ENCODE data around the gene RAB3D.
"Not testable (repeated sequence)": the region's sequence is repeated elsewhere in the genome, so short reads cannot be mapped to it uniquely, and the experiment has no call there.

The RAB3D gene

DNA sequence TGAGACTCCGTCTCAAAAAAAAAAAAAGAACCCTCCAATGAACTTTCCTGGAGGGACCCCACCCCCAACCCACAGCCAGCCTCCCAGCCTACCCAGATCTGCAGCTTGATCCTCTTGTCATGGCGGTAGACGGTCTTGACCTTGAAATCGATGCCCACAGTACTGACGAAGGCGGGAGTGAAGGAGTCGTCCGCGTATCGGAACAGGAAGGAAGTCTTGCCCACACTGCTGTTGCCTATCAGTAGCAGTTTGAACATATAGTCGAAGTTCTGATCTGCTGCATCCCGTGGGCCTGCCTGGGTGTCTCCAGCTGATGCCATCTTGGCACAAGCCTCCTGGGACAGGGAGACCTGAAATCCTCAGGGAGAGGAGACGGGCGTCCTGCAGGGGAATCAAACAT lies 2.4 kb downstream of the RAB3D start:
- peak in 1 of 2 experiments; percentile 18 for DNase-seq

GRCh38 chr19:11335449-11336146 lies 3.9 kb downstream of the RAB3D start:
- no peak for DNase-seq

GRCh38 chr19:11333838-11334237 lies 5.6 kb downstream of the RAB3D start:
- DNase-seq: not testable (repeated sequence)

- DNase-seq: no peak
Observed at GRCh38 chr19:11332822-11333221, 6.6 kb downstream of the RAB3D start.

- DNase-seq: no peak
Observed at GRCh38 chr19:11331502-11331901, 8.0 kb downstream of the RAB3D start.

- no peak for DNase-seq
Observed at GRCh38 chr19:11330127-11330526, 9.3 kb downstream of the RAB3D start.

GRCh38 chr19:11325544-11325943 lies 13.9 kb downstream of the RAB3D start:
- no peak for DNase-seq

DNA sequence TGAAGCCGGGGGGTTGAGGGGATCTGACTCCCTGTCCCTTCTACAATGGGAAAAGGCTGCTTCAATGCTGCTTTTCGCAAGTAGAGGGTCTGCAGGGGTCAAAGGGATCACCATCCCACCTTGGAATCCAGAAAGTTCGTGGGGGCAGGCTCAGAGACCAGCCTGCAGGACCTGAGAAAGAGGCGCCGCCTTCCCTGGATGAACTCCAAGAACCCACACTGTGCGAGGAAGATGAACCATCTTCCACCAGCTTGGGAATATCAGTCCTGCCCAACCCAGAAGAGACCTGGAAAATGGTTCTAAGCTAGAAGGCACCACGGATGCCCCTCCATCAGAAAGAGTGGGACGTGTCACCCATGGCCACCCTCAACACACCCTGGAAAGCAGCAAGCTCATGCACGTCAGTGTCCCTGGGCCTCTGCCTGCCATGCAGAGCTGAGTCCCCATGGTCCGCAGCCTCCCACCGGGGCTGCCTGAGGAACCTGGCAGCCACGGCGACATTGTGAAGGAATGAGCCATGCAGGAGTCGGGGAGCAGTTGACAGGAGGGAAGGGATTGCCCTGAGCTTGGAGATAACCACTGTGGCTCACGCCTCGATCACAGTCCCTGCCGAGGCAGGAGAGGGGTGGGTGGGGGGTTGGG lies 14.6 kb downstream of the RAB3D start:
- DNase-seq: no peak

DNA sequence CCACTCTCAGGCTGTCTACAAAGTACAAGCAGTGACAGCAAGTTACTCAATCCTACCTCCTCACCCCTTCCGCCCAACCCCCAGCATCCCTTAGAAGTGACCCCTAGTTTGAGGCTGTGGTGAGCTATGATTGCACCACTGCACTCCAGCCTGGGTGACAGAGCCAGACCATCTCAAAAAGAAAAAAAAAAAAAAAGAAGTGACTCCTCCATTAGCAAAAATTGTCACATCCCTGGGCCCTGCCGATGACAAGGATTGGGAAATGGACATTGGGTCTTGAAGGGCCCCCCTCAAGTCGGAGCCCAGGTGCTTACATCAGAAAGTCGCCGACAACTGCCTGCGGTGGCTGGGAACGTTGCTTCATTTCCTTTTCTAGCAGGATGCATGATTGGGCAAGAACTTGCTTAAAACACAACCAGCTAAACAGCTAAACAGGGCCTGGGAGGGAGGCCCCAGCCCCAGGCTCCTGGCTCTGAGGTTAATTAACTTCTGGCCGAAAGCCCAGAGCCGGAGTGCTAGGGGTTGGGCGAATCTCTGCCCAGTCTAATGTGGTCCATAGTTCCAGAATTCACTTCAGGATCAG lies 15.3 kb downstream of the RAB3D start:
- peak; percentile 99 to 100 for DNase-seq

GRCh38 chr19:11323601-11324078 lies 15.8 kb downstream of the RAB3D start:
- peak in 1 of 2 experiments; percentile 43 for DNase-seq

GRCh38 chr19:11322269-11323024 lies 17.0 kb downstream of the RAB3D start:
- peak; percentile 58 to 62 for DNase-seq

DNA sequence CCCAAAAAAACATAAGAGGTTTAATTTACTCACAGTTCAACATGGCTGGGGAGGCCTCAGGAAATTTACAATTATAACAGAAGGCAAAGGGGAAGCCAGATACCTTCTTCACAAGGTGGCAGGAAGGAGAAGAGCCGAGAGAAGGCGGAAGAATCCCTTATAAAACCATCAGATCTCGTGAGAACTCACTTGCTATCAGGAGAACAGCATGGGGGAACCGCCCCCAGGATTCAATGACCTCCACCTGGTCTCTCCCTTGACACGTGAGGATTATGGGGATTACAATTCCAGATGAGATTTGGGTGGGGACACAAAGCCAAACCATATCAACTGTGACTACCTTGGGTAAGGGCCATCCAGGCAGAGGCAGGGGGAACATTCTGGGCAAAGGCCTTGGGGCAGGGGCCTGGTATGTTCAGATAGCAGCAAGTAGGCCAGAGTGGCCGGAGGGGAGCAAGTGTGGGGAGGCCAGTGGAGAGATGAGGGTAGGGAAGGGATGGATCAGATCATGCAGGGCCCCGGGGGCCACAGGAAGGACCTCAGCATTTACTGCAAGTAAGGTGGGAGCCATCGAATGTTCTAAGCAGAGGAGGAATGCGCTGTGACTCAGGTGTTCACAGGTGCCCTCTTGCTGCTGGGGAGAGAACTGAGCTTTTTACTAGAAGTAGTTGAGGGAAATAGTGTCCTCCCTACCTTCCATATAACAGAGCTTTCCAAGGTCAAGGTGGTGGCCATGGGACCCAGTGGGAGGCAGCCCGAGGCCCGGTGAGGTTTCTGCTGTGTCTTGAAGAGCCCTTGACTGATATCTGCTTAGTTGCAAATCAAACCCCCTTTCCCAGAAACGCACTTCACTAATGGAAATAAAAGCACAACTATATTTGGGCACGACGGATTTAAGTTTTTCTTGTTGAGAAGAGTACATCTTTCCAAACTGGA lies 18.0 kb downstream of the RAB3D start:
- DNase-seq: no peak

DNA sequence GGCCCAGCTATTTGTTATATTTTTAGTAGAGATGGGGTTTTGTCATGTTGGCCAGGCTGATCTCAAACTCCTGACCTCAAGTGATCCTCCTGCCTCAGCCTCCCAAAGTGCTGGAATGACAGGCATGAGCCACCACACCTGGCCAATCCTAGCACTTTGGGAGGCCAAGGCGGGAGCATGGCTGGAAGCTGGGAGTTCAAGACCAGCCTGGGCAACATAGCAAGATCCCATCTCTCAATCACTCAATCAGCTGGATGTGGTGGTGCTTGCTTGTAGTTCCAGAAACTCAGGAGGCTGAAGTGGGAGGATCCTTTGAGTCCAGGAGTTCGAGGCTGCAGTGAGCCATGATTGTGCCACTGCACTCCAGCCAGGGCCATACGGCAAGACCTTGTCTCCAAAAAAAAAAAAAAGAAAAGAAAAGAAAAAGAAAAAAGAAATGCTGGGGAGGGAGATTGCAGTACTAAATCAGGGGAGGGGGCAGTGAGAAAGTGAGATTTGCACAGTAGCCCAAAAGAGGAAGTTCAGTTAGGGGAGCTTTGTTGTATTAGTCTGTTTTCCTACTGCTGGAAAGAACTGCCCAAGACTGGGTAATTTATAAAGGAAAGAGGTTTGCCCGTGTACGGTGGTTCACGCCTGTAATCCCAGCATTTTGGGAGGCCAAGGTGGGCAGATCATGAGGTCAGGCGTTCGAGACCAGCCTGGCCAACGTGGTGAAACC lies 19.0 kb downstream of the RAB3D start:
- DNase-seq: peak; percentile 38

- no peak for DNase-seq
Observed at GRCh38 chr19:11306337-11306736, 33.1 kb downstream of the RAB3D start.

DNA sequence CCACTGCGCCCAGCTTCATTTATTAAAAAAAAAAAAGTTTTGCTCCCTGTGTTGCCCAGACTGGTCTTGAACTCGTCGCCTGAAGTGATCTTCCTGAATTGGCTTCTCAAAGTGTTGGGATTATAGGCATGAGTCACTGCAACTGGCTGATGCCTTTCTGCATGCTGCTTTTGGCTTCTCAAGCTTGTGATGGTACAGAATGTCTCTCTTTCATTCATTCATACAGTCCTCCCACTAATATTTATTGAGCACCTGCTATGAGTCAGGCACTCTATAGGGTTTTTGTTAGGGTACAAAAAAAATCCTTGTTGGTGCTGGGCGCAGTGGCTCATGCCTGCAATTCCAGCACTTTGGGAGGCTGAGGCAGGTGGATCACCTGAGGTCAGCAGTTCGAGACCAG lies 34.5 kb downstream of the RAB3D start:
- no peak for DNase-seq

DNA sequence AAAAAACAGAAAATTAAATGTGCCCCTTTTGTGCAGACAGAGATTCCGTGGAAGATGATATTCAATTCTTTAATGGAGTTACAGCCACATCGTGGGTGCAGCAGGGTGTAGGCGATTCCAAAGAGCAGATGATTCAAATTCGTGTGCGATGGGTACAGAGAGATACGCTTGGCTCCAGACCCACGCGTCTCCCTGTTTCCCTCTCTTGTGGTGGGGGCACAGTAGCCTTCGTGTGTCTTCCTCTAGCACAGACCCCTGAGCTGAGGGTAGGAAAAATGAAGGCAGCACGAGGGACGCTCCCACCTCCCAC lies 38.7 kb downstream of the RAB3D start:
- no peak for DNase-seq

- no peak for DNase-seq
Observed at GRCh38 chr19:11299946-11300810, 39.3 kb downstream of the RAB3D start.

GRCh38 chr19:11296264-11296663 lies 43.2 kb downstream of the RAB3D start:
- peak; percentile 17 to 40 for DNase-seq

GRCh38 chr19:11295665-11296245 lies 43.7 kb downstream of the RAB3D start, which contains the start of gene TSPAN16:
Gene TSPAN16 (plus strand): TSS chr19:11296160. CDS start chr19:11296298, 138 bp downstream.
- no peak for DNase-seq

DNA sequence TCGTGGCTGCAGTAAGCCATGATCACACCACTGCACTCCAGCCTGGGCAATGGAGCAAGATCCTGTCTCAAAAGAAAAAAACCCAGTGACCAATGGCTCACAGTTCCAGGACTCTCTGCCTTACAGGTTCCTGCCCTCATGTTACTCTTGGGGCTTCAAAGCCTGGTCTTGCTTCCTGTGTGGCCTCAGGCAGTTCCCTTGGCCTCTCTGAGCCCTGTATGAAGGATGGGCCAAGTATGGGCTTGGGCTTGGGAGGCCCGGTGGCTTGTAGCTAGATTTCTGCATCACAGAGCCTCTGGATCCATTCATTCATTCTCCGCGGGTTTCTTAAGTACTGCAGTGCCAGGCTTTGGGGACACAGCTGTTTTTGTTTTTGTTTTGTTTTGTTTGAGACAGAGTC lies 44.3 kb downstream of the RAB3D start:
- no peak for DNase-seq

Data from AML-193 (cell line).